ENCODE results near the gene VAPB.
A peak's percentile ranks its signal among the peaks of the same experiment; 100 is the strongest.
"Not testable (repeated sequence)": the region's sequence is repeated elsewhere in the genome, so short reads cannot be mapped to it uniquely, and the experiment has no call there.

The VAPB gene, protein sequence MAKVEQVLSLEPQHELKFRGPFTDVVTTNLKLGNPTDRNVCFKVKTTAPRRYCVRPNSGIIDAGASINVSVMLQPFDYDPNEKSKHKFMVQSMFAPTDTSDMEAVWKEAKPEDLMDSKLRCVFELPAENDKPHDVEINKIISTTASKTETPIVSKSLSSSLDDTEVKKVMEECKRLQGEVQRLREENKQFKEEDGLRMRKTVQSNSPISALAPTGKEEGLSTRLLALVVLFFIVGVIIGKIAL

DNA sequence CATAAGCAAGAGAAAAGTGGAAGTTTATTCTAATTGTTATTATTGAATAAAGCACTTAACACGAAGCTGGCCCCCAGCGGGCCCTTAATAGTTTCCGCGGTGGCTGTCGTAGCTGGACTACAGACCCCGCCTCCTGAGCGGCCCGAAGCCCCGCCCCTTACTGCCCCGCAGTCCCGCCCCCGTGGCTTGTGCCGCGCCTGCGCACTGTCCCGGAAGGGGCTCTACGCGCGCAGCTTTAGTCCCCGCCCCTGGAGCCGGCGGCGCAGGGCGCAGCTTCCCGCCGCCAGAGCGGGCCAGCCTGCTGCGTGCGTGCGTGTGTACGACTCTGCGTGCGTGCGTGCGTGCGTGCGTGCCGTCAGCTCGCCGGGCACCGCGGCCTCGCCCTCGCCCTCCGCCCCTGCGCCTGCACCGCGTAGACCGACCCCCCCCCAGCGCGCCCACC is at the start of gene VAPB:
Gene VAPB, plus strand, starts transcription at position 348 of the 442 bp plus-strand sequence. CDS start 231 bp downstream, outside the sequence.
- DNase-seq (ENCODE audit: low read depth in 2 of 2), result peak; percentile 92 to 97

DNA sequence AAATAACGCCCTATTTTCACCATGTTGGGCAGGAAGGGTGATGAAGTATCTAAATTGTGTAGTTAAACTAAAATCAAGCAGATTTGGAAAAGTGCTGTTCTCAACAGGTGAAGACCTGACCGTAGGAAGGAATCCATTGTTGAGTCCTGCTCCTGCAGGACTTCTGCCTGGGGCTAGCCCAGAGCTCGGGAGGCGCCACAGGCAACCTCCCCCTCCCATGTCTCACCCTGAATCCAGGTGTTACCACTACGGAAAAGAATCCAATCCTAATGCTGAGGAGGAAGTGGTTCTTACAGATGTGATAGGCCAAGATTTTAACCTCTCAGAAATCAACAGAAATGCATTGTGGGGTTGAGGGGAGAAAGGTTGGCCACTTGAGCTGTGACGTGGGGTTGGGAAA is 49.3 kb upstream of the VAPB start:
- DNase-seq (ENCODE audit: low read depth in 2 of 2), result no peak

DNA sequence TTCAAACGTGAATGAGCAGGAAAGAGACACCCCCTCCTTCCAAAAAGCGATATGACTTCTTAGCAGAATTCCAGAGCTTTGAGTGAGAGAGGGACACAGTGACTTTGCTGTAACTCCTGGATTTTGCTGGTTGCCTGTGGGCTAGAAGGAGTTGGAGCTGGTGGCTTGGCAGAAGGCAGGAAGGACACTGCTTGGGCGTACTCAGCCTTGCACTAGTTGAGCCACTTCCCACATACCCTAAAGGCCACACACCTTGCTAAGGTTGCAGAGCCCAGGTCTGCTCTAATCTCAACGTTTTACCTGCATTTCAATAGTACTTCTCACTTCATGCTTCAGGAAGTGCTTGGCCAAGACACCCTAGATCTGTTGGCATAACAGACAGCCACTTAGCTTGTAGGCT is 48.9 kb upstream of the VAPB start:
- DNase-seq (ENCODE audit: low read depth in 2 of 2), result no peak

DNA sequence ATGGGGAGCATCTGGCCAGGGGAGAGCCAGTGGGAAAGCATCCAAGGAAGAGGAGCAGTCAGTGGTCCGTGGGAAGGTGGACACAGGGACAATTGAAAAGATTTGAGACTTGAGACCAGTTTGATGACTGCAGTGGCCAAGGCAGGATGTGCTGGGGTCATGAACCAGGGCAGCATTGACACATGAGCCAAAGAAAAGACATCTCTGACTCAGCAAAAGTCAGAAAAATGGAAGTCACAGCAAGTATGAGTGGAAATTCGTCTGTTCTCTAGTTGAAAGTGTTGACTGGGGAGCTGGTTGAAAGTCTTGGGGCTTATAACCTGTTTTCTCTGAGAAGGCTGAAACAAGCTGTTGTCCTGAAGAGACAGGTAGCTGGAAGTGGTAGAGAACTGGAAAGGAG is 48.2 kb upstream of the VAPB start:
- DNase-seq (ENCODE audit: low read depth in 2 of 2), result no peak

DNA sequence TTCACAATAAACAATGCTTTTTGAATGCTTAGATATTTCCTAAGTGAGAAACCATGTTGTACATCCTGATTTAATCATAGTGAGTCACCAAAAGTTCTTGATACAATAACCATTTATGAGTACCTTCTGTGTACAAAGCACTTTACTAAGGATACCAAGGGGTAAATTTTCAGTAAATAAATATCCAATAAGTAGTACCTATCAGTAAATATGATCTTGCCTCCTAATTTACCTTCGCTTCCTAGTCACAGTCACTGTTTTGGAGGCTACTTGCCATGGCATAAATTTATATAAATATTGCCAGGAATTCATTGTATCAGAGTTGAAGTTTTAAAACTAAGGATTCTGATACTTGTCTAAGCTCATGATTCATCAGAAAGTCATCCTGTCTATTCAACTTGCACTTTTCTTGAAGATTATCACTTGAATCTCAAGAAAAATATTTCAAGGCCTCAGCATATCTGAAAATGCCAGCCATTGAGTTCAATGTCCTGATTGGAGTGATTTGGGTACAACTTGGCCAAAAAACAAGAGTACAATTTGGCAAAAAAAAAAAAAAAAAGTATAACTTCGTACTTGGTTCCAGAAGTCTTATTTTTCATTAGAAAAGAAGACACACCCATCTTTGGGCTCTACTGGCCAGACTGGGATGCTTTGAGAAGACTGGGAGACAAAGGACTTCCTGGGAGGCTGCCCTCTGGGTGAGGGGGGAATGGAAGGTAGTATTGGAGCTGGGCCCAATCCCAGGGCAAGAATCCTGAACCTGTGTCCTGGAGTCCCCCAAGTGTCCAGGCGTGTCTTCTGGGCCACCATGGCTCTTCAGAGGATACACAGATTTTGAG is 46.7 kb upstream of the VAPB start:
- no peak for DNase-seq (ENCODE audit: low read depth in 2 of 2)

DNA sequence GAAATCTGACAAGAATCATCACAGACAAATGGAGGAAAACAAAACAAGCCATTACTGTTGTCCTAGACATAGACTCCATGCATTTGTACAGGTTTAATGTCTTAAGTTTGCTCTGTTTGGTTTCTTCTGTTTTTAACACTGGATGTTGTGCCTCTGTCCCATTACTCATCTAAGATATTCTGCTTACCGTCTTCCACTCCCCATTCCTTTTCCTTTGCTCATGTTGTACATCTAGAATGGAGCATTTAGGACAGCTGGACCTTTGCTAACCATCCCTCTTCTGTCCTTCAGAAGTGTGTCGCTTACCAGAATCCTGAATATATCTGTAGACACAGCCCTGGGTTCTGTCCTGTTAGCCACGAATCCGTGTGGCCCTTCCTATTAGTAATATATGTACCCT is 44.3 kb upstream of the VAPB start:
- no peak for DNase-seq (ENCODE audit: low read depth in 2 of 2)

DNA sequence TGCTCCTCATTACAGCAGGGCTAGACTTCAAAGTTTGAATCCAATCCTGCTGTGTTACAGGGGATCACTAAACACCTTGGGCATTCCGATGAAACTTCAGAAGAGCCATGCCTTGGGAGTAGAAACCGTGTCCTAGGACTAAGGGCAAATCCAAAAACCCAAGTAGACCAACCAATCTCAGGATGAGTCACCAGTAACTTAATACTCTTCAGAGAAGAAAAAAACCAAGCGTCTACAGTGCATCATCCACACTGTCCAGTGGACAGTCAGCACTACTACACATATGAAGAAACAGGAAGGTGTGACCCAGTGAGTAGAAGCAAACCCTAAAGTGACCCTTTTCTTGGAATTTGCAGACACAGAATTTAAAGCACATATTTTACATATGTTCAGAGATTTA is 39.5 kb upstream of the VAPB start:
- DNase-seq (ENCODE audit: low read depth in 2 of 2), result no peak

DNA sequence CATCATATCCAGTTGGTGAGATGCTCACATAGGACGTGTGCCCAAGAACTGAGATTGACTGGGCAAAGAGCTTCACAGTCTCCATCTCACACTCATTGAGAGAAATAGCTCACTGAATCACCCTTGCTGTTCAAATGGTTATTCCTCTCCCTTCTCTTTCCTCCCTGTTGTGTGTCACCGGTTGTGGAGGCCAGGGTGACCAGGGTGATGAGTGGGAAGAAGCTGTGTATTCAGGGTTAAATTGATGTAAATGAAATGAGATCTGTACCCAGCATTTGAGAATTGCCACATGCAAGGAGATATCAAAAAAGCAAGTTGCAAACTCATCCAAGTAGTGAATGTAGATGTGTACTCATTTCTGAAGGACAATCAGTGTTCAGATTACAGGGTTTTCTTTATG is 36.6 kb upstream of the VAPB start:
- DNase-seq (ENCODE audit: low read depth in 2 of 2), result peak in 1 of 2 donors; percentile 28

DNA sequence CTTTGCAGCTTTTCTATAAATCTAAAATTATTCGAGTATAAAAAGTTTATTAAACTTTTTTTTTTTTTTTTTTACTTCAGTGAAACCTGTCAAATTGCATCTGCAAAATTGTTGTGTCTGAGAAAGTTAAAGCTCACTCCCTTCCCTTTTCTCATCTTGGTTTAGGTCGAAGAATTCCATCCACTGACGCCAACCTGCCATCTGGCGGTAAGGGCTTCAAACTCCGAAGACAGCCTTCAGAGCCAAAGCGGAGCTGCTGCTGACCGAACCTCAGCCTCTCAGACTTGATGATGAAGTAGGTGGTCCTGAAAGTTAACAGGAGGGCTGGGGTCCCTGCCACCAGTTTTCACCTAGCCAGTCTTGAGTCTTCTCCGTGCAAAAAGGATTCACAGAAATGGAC is 29.6 kb upstream of the VAPB start:
- DNase-seq (ENCODE audit: low read depth in 2 of 2), result no peak

DNA sequence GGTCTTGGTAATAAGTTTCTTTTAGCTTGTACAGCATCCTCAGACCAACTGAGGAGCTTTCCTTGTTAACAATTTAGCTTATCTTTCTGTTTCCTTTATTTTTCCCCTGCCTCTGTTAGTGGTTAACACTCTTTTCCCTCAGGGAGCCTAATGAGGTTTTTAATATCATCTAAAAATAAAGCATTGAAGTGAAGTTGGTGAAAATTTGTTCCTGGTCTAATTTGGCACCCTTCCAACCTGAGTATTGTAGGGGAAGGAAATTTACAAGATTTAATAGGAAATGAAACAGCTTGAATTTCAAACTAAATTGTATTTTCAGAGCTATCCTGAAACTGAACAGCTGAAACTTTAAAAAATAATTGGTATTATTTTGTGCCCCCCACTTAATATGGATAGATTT is 28.1 kb upstream of the VAPB start:
- DNase-seq (ENCODE audit: low read depth in 2 of 2), result no peak

DNA sequence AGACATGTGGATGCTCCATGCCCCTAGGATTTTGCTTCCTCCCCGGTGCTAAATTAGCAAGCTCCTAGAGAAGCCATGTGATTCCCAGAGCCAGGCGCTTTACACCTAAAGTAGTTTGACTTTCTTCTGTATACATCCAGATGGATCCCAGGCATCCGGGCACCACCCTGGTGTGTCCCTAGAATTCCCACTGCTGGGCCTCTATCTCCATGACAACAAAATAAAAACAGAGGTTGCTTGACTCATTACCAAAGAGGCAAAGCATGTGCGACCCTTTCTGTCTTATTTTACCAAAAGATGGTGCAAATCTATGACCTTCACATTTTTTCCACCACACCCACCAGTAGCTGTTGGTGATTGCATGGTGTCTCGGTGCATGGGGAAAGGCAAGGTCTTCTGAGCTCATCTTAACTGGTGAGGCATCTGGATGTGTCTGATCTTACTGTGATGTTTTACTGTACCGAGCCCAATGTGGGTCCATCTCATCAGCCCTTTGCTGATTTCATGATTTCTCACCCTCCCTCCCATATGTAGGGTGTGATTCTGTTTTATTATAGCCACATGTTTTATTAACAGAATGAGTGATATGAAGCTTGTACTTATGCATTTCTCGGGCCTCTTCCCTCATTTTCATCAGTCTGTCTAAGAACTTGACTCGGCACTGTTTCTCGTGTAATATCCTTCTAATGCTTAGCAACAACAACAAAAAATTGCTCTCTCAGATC is 27.4 kb upstream of the VAPB start:
- DNase-seq (ENCODE audit: low read depth in 2 of 2), result no peak

DNA sequence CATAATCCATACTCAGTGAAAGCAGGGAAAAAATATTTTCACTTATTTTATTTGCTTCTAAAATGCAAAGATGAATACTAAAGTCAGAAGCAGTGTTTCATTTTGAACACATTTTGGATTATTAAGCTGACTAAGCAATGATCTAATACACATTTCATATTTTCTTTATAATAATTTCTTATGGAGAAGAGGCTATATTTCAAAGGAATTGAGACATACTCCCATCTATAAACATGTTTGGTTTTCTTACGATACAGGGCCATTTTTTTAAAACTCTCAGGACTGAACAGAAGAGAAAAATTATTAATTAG is 26.9 kb upstream of the VAPB start:
- DNase-seq (ENCODE audit: low read depth in 2 of 2), result no peak

DNA sequence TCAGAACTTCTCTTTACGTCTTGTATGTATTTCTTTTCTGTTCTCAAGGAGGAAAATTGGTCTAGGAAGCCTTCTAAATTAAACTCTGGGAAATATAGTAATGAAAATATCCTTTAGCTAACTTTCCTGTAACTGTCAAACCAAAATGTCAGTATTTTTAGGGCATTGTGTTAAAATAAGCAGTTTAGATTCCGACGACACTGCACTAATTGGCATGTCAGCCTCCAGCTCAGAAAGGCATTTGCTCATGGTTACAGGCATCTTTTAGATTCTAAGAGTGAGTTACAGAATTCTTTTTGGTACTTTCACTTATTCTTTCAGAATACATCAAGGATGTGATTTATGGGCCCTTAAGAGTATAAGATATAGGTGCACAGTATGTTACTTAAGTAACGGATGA is 26.1 kb upstream of the VAPB start:
- no peak for DNase-seq (ENCODE audit: low read depth in 2 of 2)

DNA sequence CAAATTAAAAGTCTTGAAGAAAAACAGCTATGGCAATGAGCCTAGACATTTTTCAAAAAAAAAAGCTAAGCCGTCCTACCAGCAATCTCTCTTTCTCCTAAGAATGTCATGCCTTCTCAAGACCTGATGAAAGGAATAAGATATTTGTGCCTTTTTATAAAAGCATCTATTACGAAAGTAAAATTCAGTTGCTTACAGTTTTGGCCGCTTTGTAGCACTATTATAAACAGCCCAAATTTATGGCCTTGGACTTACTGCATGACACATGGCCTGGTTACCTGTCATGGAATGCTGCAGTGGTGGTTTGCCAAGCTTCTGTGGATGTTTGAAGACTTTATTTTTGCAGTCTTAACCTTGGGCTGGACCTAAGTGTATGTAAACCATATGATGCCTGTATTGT is 22.2 kb upstream of the VAPB start:
- DNase-seq (ENCODE audit: low read depth in 2 of 2), result no peak

DNA sequence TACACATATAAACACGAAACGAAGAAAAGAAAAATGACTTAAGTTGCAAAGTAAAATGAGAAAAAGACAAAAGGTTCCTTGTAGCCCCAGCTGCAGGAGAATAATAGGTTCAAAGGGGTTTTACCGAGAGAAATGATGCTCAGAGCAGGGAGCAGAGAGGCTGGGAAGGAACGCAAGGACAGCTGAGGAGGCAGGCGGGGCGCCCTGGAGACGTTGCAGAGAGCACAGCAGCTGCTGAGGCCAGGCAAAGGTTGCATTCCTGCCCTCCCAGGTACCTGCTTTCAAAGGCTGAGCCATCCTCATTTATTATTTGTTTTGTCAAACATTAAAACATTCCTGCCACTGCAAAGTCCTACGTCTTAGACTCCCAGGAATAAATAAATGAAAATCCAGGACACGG is 16.2 kb upstream of the VAPB start:
- no peak for DNase-seq (ENCODE audit: low read depth in 2 of 2)

DNA sequence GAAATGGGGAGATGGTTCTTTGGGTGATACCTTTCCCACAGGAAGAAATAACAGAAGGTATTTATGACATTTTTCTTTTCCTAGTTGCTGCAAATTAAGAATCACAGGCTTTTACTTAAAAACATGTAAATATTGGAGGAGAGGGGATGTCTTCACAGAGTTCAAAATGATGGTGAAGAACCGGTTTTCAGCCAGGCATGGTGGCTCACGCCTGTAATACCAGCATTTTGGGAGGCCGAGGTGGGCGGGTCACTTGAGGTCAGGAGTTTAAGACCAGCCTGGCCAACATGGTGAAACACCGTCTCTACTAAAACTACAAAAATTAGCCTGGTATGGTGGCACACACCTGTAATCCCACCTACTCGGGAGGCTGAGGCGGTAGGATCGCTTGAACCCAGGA is 15.7 kb upstream of the VAPB start:
- DNase-seq (ENCODE audit: low read depth in 2 of 2), result not testable (repeated sequence)

DNA sequence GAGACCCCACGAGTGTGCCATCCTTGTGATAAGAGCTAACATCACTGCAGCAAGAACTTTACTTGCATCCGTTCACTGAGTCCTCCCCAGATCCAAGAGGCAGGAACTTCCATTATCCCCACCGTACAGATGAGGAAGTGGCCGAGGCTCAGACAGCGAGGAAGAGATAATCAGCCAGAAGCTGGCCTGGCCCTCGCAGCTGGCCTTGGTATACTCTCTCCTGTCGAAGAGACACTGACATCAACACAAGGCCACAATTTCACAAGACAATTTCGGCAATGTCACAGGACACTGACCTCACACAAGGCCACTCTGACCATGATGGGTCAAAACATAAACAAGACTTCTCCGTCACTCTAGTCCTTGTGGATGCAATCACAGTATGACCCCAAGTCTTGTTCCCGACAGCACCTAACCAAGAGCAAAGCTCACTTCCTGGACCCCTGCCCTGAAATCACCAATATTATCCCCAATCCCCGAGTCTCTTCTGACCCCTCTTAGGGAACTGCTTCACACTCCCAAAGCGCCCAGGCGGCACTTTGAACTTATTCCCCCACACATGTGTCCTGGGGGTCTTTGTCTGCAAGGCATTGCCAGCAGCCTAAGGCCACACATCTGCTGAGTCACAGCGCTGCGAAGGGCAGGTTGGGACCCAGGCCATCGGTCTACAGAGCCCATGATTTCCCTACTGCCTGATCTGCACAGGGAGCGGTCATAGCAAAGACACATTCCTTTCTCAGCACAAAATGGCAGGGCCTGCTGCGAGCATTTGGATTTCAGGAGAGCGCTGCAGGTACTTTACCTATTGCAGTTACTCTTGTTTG is 14.8 kb upstream of the VAPB start:
- DNase-seq (ENCODE audit: low read depth in 2 of 2), result no peak

DNA sequence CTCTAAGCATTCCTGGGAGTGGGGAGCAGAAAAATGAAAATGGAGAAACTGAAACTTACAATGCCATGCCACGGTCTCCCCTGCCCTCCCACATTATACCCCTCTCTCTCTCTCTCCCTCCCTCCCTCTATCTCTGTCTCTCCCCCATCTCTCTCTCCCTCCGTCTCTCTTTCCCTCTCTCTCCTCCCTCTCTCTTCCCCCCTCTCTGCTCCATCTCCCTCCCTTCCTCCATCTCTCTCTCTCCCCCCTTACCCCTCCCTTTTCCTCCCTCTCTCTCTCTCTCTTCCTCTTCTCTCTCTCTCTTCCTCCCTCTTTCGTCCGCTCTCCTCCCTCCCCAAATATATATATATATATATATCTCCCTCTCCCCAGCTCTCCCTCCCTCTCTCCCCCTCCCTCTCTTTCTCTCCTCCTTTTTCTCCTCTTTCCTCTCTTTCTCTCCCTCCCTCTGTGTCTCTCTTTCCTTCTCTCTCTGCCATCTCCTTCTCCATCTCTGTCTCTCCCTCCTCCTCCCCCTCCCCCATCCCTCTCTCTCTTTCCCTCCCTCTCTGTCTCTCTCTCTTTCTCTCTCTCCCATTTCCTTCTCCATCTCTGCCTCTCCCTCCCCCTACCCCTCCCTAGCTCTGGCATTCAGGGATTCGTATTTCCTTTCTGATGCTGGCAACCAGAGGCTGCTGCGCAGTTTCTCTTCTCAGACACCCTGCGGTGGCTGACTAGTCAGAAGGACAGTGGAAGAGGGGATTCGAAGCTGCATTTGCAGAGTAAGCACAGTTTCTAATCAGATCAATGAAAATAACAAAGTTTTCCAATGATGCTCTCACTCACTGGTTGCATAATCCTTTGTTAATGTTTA is 13.9 kb upstream of the VAPB start:
- DNase-seq (ENCODE audit: low read depth in 2 of 2), result no peak

DNA sequence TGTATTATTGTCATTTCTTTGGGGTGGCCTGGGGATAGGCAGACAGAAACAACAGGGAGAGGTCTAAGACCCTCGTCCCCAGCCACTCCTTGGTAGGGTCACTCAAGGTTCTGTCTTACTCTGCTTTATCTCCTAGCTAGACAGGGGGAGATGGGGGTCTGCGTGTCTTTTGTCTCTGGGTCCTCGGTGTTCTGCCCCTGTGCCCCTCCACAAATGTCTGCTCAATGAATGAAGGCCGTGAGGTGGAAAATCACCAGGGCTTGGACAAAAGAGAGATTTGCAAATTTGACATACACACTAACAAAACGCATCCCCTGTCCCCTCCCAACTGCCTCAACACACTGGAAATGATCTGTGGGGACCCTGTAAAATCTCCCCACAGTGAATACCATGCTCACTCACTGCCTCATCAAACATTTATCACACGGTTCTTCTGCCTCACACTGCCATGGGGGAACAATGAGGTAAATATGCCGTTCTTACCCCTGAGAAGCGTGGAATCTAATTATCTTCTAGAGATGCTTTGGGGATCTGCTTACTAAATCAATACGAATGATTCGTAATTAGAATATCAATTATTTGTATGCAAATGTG is 13.2 kb upstream of the VAPB start:
- DNase-seq (ENCODE audit: low read depth in 2 of 2), result no peak

DNA sequence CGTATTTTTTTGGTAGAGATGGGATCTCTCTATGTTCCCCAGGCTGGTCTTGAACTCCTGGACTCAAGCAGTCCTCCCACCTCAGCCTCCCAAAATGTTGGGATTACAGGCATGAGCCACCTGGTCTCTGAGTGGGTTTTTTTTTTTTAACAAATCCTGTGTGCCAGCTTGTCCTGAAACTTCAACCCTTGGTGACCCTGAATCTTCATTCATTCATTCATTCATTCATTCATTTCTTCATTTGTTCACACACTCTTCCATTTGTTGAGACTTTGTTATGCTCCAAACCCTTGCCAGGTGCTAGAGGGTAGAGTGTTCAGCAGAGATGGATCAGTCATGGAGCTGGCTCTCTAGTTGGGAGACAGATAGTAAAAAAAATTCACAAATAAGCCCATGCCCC is 12.0 kb upstream of the VAPB start:
- no peak for DNase-seq (ENCODE audit: low read depth in 2 of 2)

Measured in stimulated activated CD4-positive, alpha-beta T cell treated with anti-CD3 and anti-CD28 coated beads, Interleukin-4, amount 100 ng/mL, for 48 hours (primary cell).